Spleen (tissue), 11 donors: ENCODE data around the gene NFE2L1. TPM values are rescaled to one million over a fixed set of nuclear protein-coding genes. Genes with fewer than 3 reads are reported as not detected.

Experiments used
- DNase-seq: peaks from one replicate; pipeline ENCODE4 v3.0.0-alpha.2; 2020
- H3K27ac ChIP-seq, 8 donors: fragments of 200-600 bp; sonication (generic) in 7 of 8; 1 replicate in 4 of 8; 2 replicates in 4 of 8; pipeline versions ENCODE4 v1.5.0 to v1.8.0; 2016 to 2021; ENCODE audit warnings: inconsistent platforms in 4 of 8, mild to moderate bottlenecking in 4 of 8, moderate library complexity in 1 of 8
- H3K27me3 ChIP-seq, 7 donors: fragments of 200-600 bp; sonication (generic) in 6 of 7; replicated peaks in 1 of 7; 1 replicate in 4 of 7; 2 replicates in 3 of 7; pipeline versions ENCODE4 v1.5.0 to v1.8.0; 2016 to 2021; ENCODE audit warnings: inconsistent platforms in 3 of 7, mild to moderate bottlenecking in 1 of 7
- H3K36me3 ChIP-seq, 6 donors: fragments of 200-600 bp; sonication (generic) in 5 of 6; 1 replicate in 4 of 6; 2 replicates in 2 of 6; pipeline versions ENCODE4 v1.5.0 to v1.8.0; 2016 to 2021; ENCODE audit warnings: inconsistent platforms in 2 of 6
- H3K4me1 ChIP-seq, 6 donors: fragments of 200-600 bp; sonication (generic) in 5 of 6; 1 replicate in 3 of 6; 2 replicates in 3 of 6; pipeline versions ENCODE4 v1.5.0 to v1.8.0; 2016 to 2021; ENCODE audit warnings: inconsistent platforms in 3 of 6
- H3K4me3 ChIP-seq, 8 donors: fragments of 200-600 bp; sonication (generic) in 7 of 8; 1 replicate in 4 of 8; 2 replicates in 4 of 8; pipeline versions ENCODE4 v1.5.0 to v1.8.0; 2016 to 2021; ENCODE audit warnings: inconsistent platforms in 4 of 8, mild to moderate bottlenecking in 4 of 8, moderate library complexity in 2 of 8
- H3K9me3 ChIP-seq, 8 donors: fragments of 200-600 bp; sonication (generic) in 7 of 8; 1 replicate in 4 of 8; 2 replicates in 4 of 8; pipeline versions ENCODE4 v1.5.0 to v1.8.0; 2016 to 2021; ENCODE audit warnings: inconsistent platforms in 4 of 8
- CTCF ChIP-seq, 11 experiments: fragments of 200-600 bp in 7 of 11; fragments of 450-650 bp in 4 of 11; sonication (generic) in 4 of 11; IDR thresholded peaks in 8 of 11; conservative IDR thresholded peaks in 3 of 11; 1 replicate in 7 of 11; 2 replicates in 4 of 11; pipeline versions ENCODE4 v1.4.0 to v1.8.0; 2016 to 2021; ENCODE audit warnings: antibody characterized with exemption in 11 of 11, inconsistent platforms in 4 of 11, mild to moderate bottlenecking in 1 of 11
- POLR2A ChIP-seq, 3 donors: fragments of 450-650 bp; IDR thresholded peaks; one replicate each; pipeline ENCODE4 v1.5.1; 2017; ENCODE audit warnings: antibody characterized with exemption in 3 of 3, mild to moderate bottlenecking in 1 of 3
- POLR2AphosphoS5 ChIP-seq, 3 donors: sonication (generic); formaldehyde crosslinking; IDR thresholded peaks; one replicate each; pipeline ENCODE4 v1.5.1; 2017; ENCODE audit warnings: antibody characterized with exemption in 3 of 3
- WGBS, 5 donors: extraction: QIAGEN DNeasy Blood & Tissue Kit in 3 of 5; methylation state at CpG; one replicate each; pipeline versions ENCODE4 v1.1.5 to v1.1.7; 2013 to 2018; 5-methylcytosine and 5-hydroxymethylcytosine counted together
- intact Hi-C: fragments of 100-400 bp; cut with DNase I; formaldehyde crosslinking; loops from one replicate; pipeline ENCODE4 v1.15.0; 2023; ENCODE audit warnings: low total_unique reads
- polyA plus RNA-seq, 3 donors: library from polyadenylated mRNA; stranded (reverse); fragments of 200-250 nt; gene quantifications; one replicate each; pipeline ENCODE4 v1.2.1, GENCODE V29; 2013
- total RNA-seq, 7 donors: library from RNA; depleted of rRNA in 3 of 7; stranded (reverse); fragments of >200 nt in 3 of 7; fragmentation: NEBNext Ultra II Directional in 4 of 7; extraction: Animal tissue kit (Norgen Biotek cat#: 25700) in 4 of 7; gene quantifications; one replicate each; pipeline versions ENCODE4 v1.1.0 to v1.2.1, GENCODE V29; 2016 to 2021
- donor health status: healthy with polysubstance abuse.
- donor health status: DM: no; HTN: no; CAD: no; lungs with moderate emphysema.
- donor health status: DM: no; HTN: no; CAD: no.
- donor health status: Bipolar disorder and iron deficiency.
- donor health status: healthy.
- donor health status: DM: no; HTN: no; CAD: no.
- donor health status: DM: yes; HTN: yes; CAD: no.

NFE2L1 gene
- total and polyA plus RNA-seq, 10 donors = 21.2 to 242 (median 134) TPM

- 15 to 27% (median 18%) methylated on average over 4 of the region's 4 CpGs for WGBS, 5 donors
- Histone ChIP-seq H3K9me3 (no peaks in the 10 kb centered on the region), H3K27me3 (peaks cover 0 to 6% (median 0%) of the 10 kb centered on the region in 7 donors), H3K36me3 (no peaks in the 10 kb centered on the region), H3K4me3 (no peak overlapping the region), H3K27ac (peak overlapping the region in 7 of 8 donors; percentile 46 to 84 (median 75)), H3K4me1 (peaks cover 0 to 36% (median 15%) of the 10 kb centered on the region in 6 donors)
- intact Hi-C loops = no loop called here
- TF ChIP-seq POLR2AphosphoS5 (IDR thresholded peaks at IDR 0.05) (peak in 1 of 3 donors; percentile 24), CTCF (IDR thresholded peaks at IDR 0.05 in 8 of 11, conservative IDR thresholded peaks at IDR 0.05 in 3 of 11) (no peak)
- DNase-seq = no peak
Observed at GRCh38 chr17:48002266-48002915, 45.8 kb upstream of the NFE2L1 start.

GRCh38 chr17:48002916-48003416 is 45.2 kb upstream of the NFE2L1 start:
- 60 to 76% (median 72%) methylated on average over 7 of the region's 7 CpGs for WGBS, 5 donors
- no peak overlapping the region for H3K4me3 ChIP-seq
- H3K36me3 ChIP-seq = no peaks in the 10 kb centered on the region
- H3K4me1 ChIP-seq = peaks cover 0 to 36% (median 15%) of the 10 kb centered on the region in 6 donors
- no peak for TF ChIP-seq POLR2AphosphoS5 (IDR thresholded peaks at IDR 0.05)
- intact Hi-C loops = no loop called here
- DNase-seq = no peak
- H3K27me3 ChIP-seq = peaks cover 0 to 6% (median 0%) of the 10 kb centered on the region in 7 donors
- peak overlapping the region in 7 of 8 donors; percentile 46 to 84 (median 75) for H3K27ac ChIP-seq
- H3K9me3 ChIP-seq = no peaks in the 10 kb centered on the region

GRCh38 chr17:48003417-48004151 is 44.6 kb upstream of the NFE2L1 start:
- TF ChIP-seq CTCF (IDR thresholded peaks at IDR 0.05 in 8 of 11, conservative IDR thresholded peaks at IDR 0.05 in 3 of 11) (no peak), POLR2A (IDR thresholded peaks at IDR 0.05) (no peak), POLR2AphosphoS5 (IDR thresholded peaks at IDR 0.05) (no peak)
- DNase-seq = no peak
- H3K4me1 ChIP-seq = peaks cover 0 to 36% (median 15%) of the 10 kb centered on the region in 6 donors
- no peaks in the 10 kb centered on the region for H3K9me3 ChIP-seq
- H3K36me3 ChIP-seq = no peaks in the 10 kb centered on the region
- WGBS, 5 donors = 69 to 84% (median 82%) methylated on average over 17 of the region's 17 CpGs
- H3K27me3 ChIP-seq = peaks cover 0 to 6% (median 0%) of the 10 kb centered on the region in 7 donors
- no peak overlapping the region for H3K4me3 ChIP-seq
- H3K27ac ChIP-seq = peak overlapping the region in 5 of 8 donors; percentile 26 to 84 (median 77)
- intact Hi-C loops = no loop called here

GRCh38 chr17:48004983-48005382 is 43.2 kb upstream of the NFE2L1 start:
- H3K27ac ChIP-seq = no peak overlapping the region

More at GRCh38 chr17:48004983-48005382, 43.2 kb upstream of the NFE2L1 start:
- TF ChIP-seq POLR2AphosphoS5 (IDR thresholded peaks at IDR 0.05) (no peak), CTCF (IDR thresholded peaks at IDR 0.05 in 8 of 11, conservative IDR thresholded peaks at IDR 0.05 in 3 of 11) (no peak), POLR2A (IDR thresholded peaks at IDR 0.05) (no peak)
- peaks cover 0 to 36% (median 15%) of the 10 kb centered on the region in 6 donors for H3K4me1 ChIP-seq
- DNase-seq = peak; percentile 1
- H3K9me3 ChIP-seq = no peaks in the 10 kb centered on the region
- H3K36me3 ChIP-seq = no peaks in the 10 kb centered on the region
- H3K4me3 ChIP-seq = no peak overlapping the region
- intact Hi-C loops = no loop called here
- peaks cover 0 to 17% (median 0%) of the 10 kb centered on the region in 7 donors for H3K27me3 ChIP-seq
- WGBS, 5 donors = 60 to 74% (median 70%) methylated on average over 3 of the region's 3 CpGs
